H1 (cell line): ENCODE results near the gene IQGAP1.

ENCODE experiments used
- EZH2 ChIP-seq: fragments of 200-600 bp; sonication (generic); IDR thresholded peaks from 2 replicates; pipeline ENCODE4 v1.7.1; 2012; ENCODE audit warnings: low read depth, mild to moderate bottlenecking, moderate library complexity, low read length, inconsistent platforms; ENCODE audit not compliant: severe bottlenecking
- JUN ChIP-seq: IDR thresholded peaks from 2 replicates; pipeline ENCODE4 v1.6.1; 2011; ENCODE audit warnings: low read depth, mild to moderate bottlenecking, improper control_type of control experiment, low read length
- SP1 ChIP-seq: IDR thresholded peaks from 2 replicates; pipeline ENCODE4 v1.6.1; 2011; ENCODE audit warnings: low read depth, low read length
- SUZ12 ChIP-seq: fragments of 200-600 bp; sonication (generic); IDR thresholded peaks from 2 replicates; pipeline ENCODE4 v1.6.1; 2012; ENCODE audit warnings: mild to moderate bottlenecking, inconsistent platforms, low read length, moderate library complexity, mixed read lengths
- TF ChIP-seq, protein P1 (sequence below), 3 experiments: IDR thresholded peaks; 1 replicate in 2 of 3; 2 replicates in 1 of 3; pipeline versions ENCODE4 v1.5.1 to v1.6.1; 2011; ENCODE audit warnings: low read length in 3 of 3, mild to moderate bottlenecking in 3 of 3, inconsistent platforms in 2 of 3, low read depth in 1 of 3, moderate library complexity in 1 of 3; ENCODE audit not compliant: insufficient read depth in 1 of 3; ENCODE audit errors: control extremely low read depth in 1 of 3

- TF ChIP-seq EZH2 (no peak), JUN (no peak), SUZ12 (no peak), SP1 (no peak)
- TF ChIP-seq, protein P1, sequence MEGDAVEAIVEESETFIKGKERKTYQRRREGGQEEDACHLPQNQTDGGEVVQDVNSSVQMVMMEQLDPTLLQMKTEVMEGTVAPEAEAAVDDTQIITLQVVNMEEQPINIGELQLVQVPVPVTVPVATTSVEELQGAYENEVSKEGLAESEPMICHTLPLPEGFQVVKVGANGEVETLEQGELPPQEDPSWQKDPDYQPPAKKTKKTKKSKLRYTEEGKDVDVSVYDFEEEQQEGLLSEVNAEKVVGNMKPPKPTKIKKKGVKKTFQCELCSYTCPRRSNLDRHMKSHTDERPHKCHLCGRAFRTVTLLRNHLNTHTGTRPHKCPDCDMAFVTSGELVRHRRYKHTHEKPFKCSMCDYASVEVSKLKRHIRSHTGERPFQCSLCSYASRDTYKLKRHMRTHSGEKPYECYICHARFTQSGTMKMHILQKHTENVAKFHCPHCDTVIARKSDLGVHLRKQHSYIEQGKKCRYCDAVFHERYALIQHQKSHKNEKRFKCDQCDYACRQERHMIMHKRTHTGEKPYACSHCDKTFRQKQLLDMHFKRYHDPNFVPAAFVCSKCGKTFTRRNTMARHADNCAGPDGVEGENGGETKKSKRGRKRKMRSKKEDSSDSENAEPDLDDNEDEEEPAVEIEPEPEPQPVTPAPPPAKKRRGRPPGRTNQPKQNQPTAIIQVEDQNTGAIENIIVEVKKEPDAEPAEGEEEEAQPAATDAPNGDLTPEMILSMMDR (IDR thresholded peaks at IDR 0.05; ENCODE audit: control extremely low read depth in 1 of 3, insufficient read depth in 1 of 3, low read depth in 1 of 3, low read length in 3 of 3) = no peak
These were observed 91.6 kb downstream of the IQGAP1 start for GRCh38 chr15:90479656-90480055.
